ENCODE measurements around the gene MIPOL1. TPM values are rescaled to one million over a fixed set of nuclear protein-coding genes. Genes with fewer than 3 reads are reported as not detected.

Gene MIPOL1
- total RNA-seq, 1 experiment from 2014 or later = 15.4 TPM

DNA sequence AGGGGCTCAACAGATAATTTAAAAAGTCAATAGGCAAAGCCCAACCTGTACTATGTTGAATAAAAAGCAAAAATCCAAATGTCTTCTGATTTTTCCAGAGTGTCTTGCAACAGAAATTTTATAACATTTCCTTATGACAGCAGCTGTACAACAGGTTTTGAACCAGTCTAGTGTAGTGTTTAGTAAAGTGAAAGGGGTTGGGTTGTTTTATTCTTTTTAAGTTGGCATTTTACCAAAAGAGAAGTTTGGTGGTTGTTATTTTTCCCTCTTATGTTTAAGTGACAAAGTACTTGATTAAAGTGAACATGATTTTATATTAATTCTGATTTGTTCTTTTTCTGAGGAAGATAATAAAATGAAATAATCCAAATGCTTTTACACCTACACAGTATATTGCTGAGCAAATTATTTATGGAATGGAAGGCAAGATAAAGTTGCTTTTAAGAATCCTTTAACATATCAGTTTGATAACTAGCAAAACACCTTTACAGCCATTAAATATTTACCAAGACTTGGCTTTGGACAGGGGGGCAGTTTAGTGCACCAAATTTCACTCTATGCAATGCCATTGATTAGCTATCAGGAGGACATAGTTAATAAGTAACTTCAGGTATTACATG, 268.4 kb downstream of the MIPOL1 start:
- Histone ChIP-seq H3K4me1 (ENCODE audit: control insufficient read depth in 1 of 2, insufficient read depth in 2 of 2, low read length in 2 of 2) (no peaks in the 10 kb centered on the region), H4K20me1 (ENCODE audit: insufficient read depth) (no peaks in the 10 kb centered on the region), H3K9me2 (ENCODE audit: insufficient read depth) (no peaks in the 10 kb centered on the region), H3K27me3 (ENCODE audit: insufficient read depth, low read length) (no peaks in the 10 kb centered on the region), H3K27ac (ENCODE audit: low read depth, low read length) (no peak overlapping the region), H3K79me2 (ENCODE audit: insufficient read depth, low read length) (no peaks in the 10 kb centered on the region), H3K9me3 (ENCODE audit: control insufficient read depth in 1 of 2, insufficient read depth in 1 of 2, low read depth in 1 of 2, low read length in 2 of 2) (no peaks in the 10 kb centered on the region), H2AFZ (ENCODE audit: low read depth, low read length, poor library complexity, severe bottlenecking) (no peak overlapping the region), H3K36me3 (ENCODE audit: control insufficient read depth in 1 of 2, insufficient read depth in 2 of 2, low read length in 2 of 2) (no peaks in the 10 kb centered on the region), H3K4me2 (ENCODE audit: low read length) (no peak overlapping the region), H3K9ac (ENCODE audit: low read length) (no peak overlapping the region), H3K4me3 (replicated peaks in 1 of 2; ENCODE audit: low read depth in 1 of 2, low read length in 2 of 2) (no peak overlapping the region)
- POLR2A ChIA-PET = no interaction called here
- DNase-seq (ENCODE audit: low read depth, low spot score) (no peak), ATAC-seq (no peak)
- intact Hi-C loops (cut with micrococcal nuclease) = no loop called here
- CTCF ChIA-PET = no interaction called here
- TF ChIP-seq YY1 (IDR thresholded peaks at IDR 0.05; ENCODE audit: extremely low read depth, insufficient replicate concordance, low read depth, low read length) (no peak), POLR2AphosphoS5 (IDR thresholded peaks at IDR 0.05; ENCODE audit: low read depth, low read length) (no peak), SRF (IDR thresholded peaks at IDR 0.05; ENCODE audit: low read depth) (no peak)
- RAD21 ChIA-PET (ENCODE audit: low non-redundant PET in 1 of 2, low total read pairs in 2 of 2, uncharacterized antibody in 2 of 2, unreplicated experiment in 2 of 2) = no interaction called here
- BruUV-seq (replicated peaks) = no TSS peak

DNA sequence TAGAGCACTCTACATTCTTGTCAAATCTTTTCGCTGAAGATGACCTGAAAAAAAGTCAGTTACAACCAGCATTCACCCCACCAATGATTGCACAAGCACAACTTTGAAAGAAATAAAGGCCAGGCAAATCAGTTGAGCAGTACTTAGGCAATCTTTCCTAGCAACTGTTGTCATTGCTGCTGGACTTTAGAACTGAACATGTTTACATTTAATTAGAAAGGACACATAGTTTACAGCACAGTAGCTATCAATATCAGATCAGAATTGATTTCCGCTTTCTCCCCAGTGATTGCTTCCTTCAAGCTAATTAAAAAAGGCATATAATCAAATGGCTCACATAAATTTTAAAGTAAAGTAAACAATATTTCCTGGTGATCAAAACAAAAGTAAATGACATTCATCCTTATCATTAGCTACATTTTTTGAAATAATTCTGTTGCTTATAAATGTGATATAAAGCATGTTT, 268.9 kb downstream of the MIPOL1 start:
- ATAC-seq (no peak), DNase-seq (ENCODE audit: low read depth, low spot score) (no peak)
- CTCF ChIA-PET = no interaction called here
- H3K27ac ChIP-seq (ENCODE audit: low read depth, low read length) = no peak overlapping the region
- no peaks in the 10 kb centered on the region for H3K27me3 ChIP-seq (ENCODE audit: insufficient read depth, low read length)
- RAD21 ChIA-PET (ENCODE audit: low non-redundant PET in 1 of 2, low total read pairs in 2 of 2, uncharacterized antibody in 2 of 2, unreplicated experiment in 2 of 2) = no interaction called here
- H3K79me2 ChIP-seq (ENCODE audit: insufficient read depth, low read length) = no peaks in the 10 kb centered on the region
- no peak for TF ChIP-seq EGR1 (IDR thresholded peaks at IDR 0.05; ENCODE audit: low read depth)
- TF ChIP-seq, protein P1, sequence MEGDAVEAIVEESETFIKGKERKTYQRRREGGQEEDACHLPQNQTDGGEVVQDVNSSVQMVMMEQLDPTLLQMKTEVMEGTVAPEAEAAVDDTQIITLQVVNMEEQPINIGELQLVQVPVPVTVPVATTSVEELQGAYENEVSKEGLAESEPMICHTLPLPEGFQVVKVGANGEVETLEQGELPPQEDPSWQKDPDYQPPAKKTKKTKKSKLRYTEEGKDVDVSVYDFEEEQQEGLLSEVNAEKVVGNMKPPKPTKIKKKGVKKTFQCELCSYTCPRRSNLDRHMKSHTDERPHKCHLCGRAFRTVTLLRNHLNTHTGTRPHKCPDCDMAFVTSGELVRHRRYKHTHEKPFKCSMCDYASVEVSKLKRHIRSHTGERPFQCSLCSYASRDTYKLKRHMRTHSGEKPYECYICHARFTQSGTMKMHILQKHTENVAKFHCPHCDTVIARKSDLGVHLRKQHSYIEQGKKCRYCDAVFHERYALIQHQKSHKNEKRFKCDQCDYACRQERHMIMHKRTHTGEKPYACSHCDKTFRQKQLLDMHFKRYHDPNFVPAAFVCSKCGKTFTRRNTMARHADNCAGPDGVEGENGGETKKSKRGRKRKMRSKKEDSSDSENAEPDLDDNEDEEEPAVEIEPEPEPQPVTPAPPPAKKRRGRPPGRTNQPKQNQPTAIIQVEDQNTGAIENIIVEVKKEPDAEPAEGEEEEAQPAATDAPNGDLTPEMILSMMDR (IDR thresholded peaks at IDR 0.05 in 2 of 3, conservative IDR thresholded peaks at IDR 0.05 in 1 of 3; ENCODE audit: borderline replicate concordance in 1 of 3, insufficient read depth in 1 of 3, low read depth in 2 of 3, low read length in 2 of 3) = no peak
- TF ChIP-seq RAD21 (IDR thresholded peaks at IDR 0.05; ENCODE audit: low read depth) = no peak
- TF ChIP-seq, protein P2, sequence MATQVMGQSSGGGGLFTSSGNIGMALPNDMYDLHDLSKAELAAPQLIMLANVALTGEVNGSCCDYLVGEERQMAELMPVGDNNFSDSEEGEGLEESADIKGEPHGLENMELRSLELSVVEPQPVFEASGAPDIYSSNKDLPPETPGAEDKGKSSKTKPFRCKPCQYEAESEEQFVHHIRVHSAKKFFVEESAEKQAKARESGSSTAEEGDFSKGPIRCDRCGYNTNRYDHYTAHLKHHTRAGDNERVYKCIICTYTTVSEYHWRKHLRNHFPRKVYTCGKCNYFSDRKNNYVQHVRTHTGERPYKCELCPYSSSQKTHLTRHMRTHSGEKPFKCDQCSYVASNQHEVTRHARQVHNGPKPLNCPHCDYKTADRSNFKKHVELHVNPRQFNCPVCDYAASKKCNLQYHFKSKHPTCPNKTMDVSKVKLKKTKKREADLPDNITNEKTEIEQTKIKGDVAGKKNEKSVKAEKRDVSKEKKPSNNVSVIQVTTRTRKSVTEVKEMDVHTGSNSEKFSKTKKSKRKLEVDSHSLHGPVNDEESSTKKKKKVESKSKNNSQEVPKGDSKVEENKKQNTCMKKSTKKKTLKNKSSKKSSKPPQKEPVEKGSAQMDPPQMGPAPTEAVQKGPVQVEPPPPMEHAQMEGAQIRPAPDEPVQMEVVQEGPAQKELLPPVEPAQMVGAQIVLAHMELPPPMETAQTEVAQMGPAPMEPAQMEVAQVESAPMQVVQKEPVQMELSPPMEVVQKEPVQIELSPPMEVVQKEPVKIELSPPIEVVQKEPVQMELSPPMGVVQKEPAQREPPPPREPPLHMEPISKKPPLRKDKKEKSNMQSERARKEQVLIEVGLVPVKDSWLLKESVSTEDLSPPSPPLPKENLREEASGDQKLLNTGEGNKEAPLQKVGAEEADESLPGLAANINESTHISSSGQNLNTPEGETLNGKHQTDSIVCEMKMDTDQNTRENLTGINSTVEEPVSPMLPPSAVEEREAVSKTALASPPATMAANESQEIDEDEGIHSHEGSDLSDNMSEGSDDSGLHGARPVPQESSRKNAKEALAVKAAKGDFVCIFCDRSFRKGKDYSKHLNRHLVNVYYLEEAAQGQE (IDR thresholded peaks at IDR 0.05; ENCODE audit: low read depth) = no peak
- no peak for TF ChIP-seq SRF (IDR thresholded peaks at IDR 0.05; ENCODE audit: low read depth)
- TF ChIP-seq, protein P3, sequence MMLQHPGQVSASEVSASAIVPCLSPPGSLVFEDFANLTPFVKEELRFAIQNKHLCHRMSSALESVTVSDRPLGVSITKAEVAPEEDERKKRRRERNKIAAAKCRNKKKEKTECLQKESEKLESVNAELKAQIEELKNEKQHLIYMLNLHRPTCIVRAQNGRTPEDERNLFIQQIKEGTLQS (IDR thresholded peaks at IDR 0.05) = no peak
- TF ChIP-seq, protein P4, sequence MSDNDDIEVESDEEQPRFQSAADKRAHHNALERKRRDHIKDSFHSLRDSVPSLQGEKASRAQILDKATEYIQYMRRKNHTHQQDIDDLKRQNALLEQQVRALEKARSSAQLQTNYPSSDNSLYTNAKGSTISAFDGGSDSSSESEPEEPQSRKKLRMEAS (IDR thresholded peaks at IDR 0.05) = no peak
- TF ChIP-seq EZH2 (IDR thresholded peaks at IDR 0.05) = no peak
- TF ChIP-seq ELF1 (IDR thresholded peaks at IDR 0.05; ENCODE audit: borderline replicate concordance, low read depth) = no peak
- no peak for TF ChIP-seq JUND (IDR thresholded peaks at IDR 0.05)
- TF ChIP-seq POLR2AphosphoS5 (IDR thresholded peaks at IDR 0.05; ENCODE audit: low read depth, low read length) = no peak
- TF ChIP-seq FOSL1 (IDR thresholded peaks at IDR 0.05; ENCODE audit: low read depth) = no peak
- TF ChIP-seq SP1 (IDR thresholded peaks at IDR 0.05; ENCODE audit: low read depth) = no peak
- no peak for TF ChIP-seq YY1 (IDR thresholded peaks at IDR 0.05; ENCODE audit: extremely low read depth, insufficient replicate concordance, low read depth, low read length)
- no peak for TF ChIP-seq CBX3 (IDR thresholded peaks at IDR 0.05; ENCODE audit: low read depth)
- TF ChIP-seq ZFX (IDR thresholded peaks at IDR 0.05) = no peak
- POLR2A ChIA-PET = no interaction called here
- H3K9ac ChIP-seq (ENCODE audit: low read length) = no peak overlapping the region
- H2AFZ ChIP-seq (ENCODE audit: low read depth, low read length, poor library complexity, severe bottlenecking) = no peak overlapping the region
- H3K4me3 ChIP-seq (replicated peaks in 1 of 2; ENCODE audit: low read depth in 1 of 2, low read length in 2 of 2) = no peak overlapping the region
- no TSS peak for BruUV-seq (replicated peaks)
- H3K9me2 ChIP-seq (ENCODE audit: insufficient read depth) = no peaks in the 10 kb centered on the region
- no peaks in the 10 kb centered on the region for H3K4me1 ChIP-seq (ENCODE audit: control insufficient read depth in 1 of 2, insufficient read depth in 2 of 2, low read length in 2 of 2)
- no peaks in the 10 kb centered on the region for H4K20me1 ChIP-seq (ENCODE audit: insufficient read depth)
- intact Hi-C loops (cut with micrococcal nuclease) = no loop called here
- H3K36me3 ChIP-seq (ENCODE audit: control insufficient read depth in 1 of 2, insufficient read depth in 2 of 2, low read length in 2 of 2) = no peaks in the 10 kb centered on the region
- H3K4me2 ChIP-seq (ENCODE audit: low read length) = no peak overlapping the region
- H3K9me3 ChIP-seq (ENCODE audit: control insufficient read depth in 1 of 2, insufficient read depth in 1 of 2, low read depth in 1 of 2, low read length in 2 of 2) = no peaks in the 10 kb centered on the region

Measured in HCT116 (cell line).